Measurements from ENCODE around the gene GDA.

The GDA gene

GRCh38 chr9:72149231-72149975, at the start of gene GDA:
TSS of gene GDA (plus strand) at chr9:72149440. CDS start at chr9:72149560, 120 bp downstream.
- DNase-seq = no peak

- no peak for DNase-seq
Measured at GRCh38 chr9:72102520-72102919, 46.7 kb upstream of the GDA start.

GRCh38 chr9:72113056-72113455, 36.2 kb upstream of the GDA start:
- DNase-seq = no peak

- no peak for DNase-seq
Measured at GRCh38 chr9:72119853-72120252, 29.4 kb upstream of the GDA start.

DNA sequence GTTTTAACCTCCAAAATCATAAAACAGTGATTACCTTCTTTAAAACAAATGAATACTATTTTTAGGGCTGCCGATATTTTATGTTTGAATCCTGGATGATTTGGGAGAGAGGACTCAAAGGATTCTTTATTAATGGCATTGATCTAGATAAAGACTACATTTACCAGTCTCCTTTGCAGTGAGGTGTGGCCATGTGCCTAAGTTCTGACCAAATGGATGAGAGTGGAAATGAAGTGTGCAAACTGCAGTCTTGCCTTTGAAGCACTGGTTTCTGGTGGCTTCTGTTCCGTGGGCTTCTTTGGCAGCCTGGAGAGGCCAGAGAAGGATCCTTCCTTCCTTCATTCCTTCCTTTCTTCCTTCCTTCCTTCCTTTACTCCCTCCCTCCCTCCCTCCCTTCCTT, 24.3 kb upstream of the GDA start:
- no peak for DNase-seq

GRCh38 chr9:72127753-72128152, 21.5 kb upstream of the GDA start:
- DNase-seq = no peak

DNA sequence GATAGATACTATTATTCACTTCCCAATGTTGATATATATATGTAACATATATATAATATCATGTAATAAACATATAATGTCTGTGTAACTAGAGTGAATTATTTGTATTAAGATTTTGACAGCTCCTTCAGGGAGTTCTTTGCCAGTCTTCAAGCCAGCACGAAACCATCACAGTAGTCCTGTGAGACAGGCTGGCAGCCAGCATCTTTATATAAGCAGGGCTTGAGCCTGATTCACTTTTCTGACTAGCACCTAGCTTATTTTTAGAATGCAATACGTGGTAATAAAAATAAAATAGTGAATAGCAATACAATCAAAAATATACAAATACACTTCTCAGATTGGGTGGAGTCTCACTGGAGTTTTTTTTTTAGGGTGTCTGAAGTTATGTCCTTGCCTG, 20.7 kb upstream of the GDA start:
- no peak for DNase-seq

GRCh38 chr9:72129271-72130156, 19.7 kb upstream of the GDA start:
- no peak for DNase-seq

DNA sequence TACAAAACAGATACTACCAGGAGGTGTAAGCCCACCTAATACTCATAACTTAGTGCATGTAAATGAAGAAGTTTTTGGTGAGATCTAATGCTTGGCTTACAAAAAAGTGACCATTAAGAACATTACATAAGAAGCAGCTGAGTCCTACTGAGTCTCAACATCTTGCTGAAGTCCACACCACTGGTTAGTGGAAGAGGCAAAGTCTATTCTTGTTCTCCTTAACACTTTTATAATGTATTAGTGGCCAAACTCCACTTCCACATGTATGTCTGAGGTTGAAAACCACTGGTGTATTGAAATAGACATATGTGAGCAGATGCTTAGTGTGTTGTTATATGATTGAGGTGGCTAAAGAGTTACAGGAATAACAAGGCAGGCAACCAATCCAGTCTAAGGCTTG, 18.9 kb upstream of the GDA start:
- DNase-seq = no peak

DNA sequence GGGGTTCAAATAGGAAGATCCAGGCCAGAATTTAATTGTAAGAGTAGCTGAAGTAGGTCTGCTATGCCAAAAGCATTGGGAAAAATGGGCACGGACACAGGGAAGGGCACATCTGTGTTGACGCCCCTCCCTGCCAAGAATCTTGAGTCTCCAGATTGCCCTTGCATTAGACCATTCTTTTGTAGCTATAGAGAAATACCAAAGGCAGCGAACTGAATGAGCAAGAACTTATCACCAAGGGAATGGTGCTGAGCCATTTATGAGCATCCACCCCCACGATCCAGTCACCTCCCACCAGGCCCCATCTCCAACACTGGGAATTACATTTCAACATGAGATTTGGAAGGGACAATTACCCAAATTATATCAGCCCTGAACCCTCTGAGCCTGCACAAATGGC, 18.0 kb upstream of the GDA start:
- no peak for DNase-seq

DNA sequence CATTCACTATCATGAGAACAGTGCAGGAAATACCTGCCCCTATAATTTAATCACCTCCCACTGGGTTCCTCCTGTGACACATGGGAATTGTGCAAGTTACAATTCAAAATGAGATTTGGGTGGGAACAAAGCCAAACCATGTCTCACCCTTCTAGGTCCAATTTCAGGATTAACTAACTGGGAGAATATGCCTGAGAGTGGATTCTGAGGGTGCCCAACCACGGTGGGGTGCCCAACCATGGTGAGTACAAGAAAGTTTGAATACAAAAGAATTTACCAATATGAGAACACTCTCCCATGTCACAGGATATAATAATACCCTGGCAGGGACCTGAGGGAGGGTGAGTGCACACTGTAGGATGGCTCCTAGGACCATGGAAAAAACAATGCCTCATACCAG, 17.2 kb upstream of the GDA start:
- no peak for DNase-seq

GRCh38 chr9:72133365-72134035, 15.7 kb upstream of the GDA start:
- DNase-seq = no peak

GRCh38 chr9:72134801-72135200, 14.4 kb upstream of the GDA start:
- DNase-seq = no peak

- DNase-seq = no peak
Measured at GRCh38 chr9:72137697-72138365, 11.4 kb upstream of the GDA start.

- DNase-seq = no peak
Measured at GRCh38 chr9:72139226-72139625, 10.0 kb upstream of the GDA start.

GRCh38 chr9:72140586-72140985, 8.7 kb upstream of the GDA start:
- no peak for DNase-seq

- no peak for DNase-seq
Measured at GRCh38 chr9:72141484-72141883, 7.8 kb upstream of the GDA start.

DNA sequence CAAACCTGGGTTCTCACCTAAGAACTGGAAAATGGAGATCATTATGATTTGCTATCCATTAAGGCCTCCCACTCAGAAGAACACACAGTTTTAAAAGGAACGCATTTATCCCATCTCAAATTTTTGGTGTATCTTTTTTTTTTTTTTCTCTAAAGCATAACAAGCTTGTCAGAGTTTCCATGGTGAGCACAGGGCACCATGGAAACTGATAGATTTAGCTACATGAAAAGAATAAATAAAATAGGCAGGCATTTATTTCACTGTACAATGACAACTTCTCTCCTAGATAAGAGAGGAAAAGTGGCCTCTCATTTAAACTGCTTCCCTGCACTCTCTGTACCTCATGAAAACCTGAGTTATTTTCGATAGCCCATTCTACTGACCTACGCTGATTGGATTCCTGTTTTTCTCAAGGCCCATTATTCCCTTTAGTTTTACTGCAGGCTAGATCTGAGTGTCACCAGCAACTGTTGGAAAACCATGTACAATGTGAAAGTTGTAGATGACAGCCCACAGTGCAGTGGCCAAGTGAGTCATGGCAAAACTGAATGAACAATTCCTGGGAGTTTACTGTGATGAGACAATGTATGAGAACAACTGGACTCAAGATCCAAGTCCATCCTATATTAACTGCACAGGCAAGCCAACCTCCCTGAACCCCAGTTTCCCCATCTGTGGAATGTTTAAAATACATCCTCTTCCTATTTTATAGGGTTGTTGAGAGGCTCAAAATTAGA, 4.3 kb upstream of the GDA start:
- no peak for DNase-seq

DNA sequence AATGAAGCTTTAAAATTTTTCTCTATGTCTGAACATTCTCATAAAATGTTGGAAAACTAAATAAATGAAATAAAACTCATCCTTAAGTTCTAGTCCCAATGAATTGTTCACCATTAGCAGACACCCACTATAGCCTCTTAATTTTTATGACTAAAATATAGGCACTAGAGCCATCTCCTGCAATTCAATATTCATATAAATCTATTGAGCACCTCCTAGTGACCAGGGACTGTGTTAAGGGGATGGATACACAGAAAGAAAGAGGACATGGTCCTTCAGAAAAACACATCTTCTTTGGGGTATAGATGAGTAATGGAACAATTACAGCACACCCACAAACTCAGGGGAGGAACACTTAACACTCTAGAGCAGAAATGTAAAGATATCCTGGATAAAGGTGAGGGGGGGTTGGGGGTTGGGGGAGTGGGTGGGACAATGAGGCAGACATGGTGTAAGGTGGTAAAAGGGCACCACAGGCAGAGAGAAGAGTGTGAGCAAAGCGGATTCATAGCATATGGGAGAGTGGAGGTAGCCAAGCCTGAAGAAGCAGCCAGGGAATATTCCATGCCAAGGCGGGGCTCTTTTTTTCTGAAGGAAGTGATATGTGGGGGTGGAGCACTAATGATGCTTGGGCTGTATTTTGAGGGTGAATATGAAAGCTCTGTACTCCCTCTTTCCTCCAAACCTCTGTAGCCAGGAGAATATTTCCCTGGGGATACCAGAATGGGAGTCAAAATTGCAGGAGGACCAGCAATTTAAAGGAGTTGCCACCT, 3.3 kb upstream of the GDA start:
- no peak for DNase-seq

DNA sequence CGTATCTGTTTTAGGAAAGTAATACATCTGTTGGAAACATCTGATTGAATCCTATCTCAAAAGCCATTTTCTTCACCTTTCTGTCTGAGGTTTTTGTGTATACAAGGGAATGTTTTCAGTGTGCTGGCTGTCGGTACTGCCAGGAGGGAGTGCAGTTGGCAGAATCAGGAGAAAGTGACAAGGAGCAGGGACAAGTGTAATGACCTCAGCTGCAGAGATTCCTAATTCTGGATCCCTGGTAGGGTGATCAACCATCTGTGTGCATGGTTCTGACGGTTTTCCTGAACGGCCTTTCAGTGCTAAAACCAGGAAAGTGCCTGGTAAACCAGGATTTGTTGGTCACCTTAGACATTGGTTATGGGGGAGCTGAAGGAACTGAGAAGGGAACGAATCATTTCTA, 1.6 kb upstream of the GDA start:
- DNase-seq = no peak

- DNase-seq = no peak
Measured at GRCh38 chr9:72150127-72150526, 887 bp downstream of the GDA start.

GRCh38 chr9:72150661-72151060, 1.4 kb downstream of the GDA start:
- no peak for DNase-seq

All from CD4-positive, alpha-beta T cell treated with Interleukin-1 beta for 1 hour (primary cell).